Muscle layer of duodenum (tissue), 2 donors: ENCODE results near the gene GNG12.
A peak's percentile ranks its signal among the peaks of the same experiment; 100 is the strongest.

Experiments used
- H3K27ac ChIP-seq: one replicate; pipeline ENCODE4 v1.7.0; 2013; ENCODE audit warnings: mild to moderate bottlenecking, low read length
- H3K27me3 ChIP-seq: one replicate; pipeline ENCODE4 v1.7.0; 2013; ENCODE audit warnings: low read depth, mild to moderate bottlenecking, control low read depth, low read length
- H3K36me3 ChIP-seq, 2 donors: one replicate each; pipeline ENCODE4 v1.7.0; 2013; ENCODE audit warnings: low read length in 2 of 2, control low read depth in 1 of 2, mild to moderate bottlenecking in 1 of 2; ENCODE audit not compliant: insufficient read depth in 2 of 2, control insufficient read depth in 1 of 2
- H3K4me1 ChIP-seq, 2 donors: one replicate each; pipeline ENCODE4 v1.7.0; 2013; ENCODE audit warnings: low read length in 2 of 2, mild to moderate bottlenecking in 2 of 2, control low read depth in 1 of 2, moderate library complexity in 1 of 2; ENCODE audit not compliant: insufficient read depth in 2 of 2, control insufficient read depth in 1 of 2
- H3K4me3 ChIP-seq, 2 donors: one replicate each; pipeline ENCODE4 v1.7.0; 2013; ENCODE audit warnings: low read length in 2 of 2, low read depth in 1 of 2, mild to moderate bottlenecking in 1 of 2
- H3K9me3 ChIP-seq, 2 donors: one replicate each; pipeline ENCODE4 v1.7.0; 2013; ENCODE audit warnings: low read length in 2 of 2, control low read depth in 1 of 2, mild to moderate bottlenecking in 1 of 2; ENCODE audit not compliant: control insufficient read depth in 1 of 2
- donor health status: healthy.

GNG12 gene

GRCh38 chr1:67840449-67840848 is 7.2 kb upstream of the GNG12 start:
- Histone ChIP-seq H3K27me3 (no peaks in the 10 kb centered on the region), H3K4me1 (peaks cover 10 to 27% of the 10 kb centered on the region in 2 donors), H3K4me3 (no peak overlapping the region), H3K27ac (no peak overlapping the region), H3K36me3 (no peaks in the 10 kb centered on the region), H3K9me3 (no peaks in the 10 kb centered on the region)

GRCh38 chr1:67839826-67840225 is 6.6 kb upstream of the GNG12 start:
- Histone ChIP-seq H3K27me3 (no peaks in the 10 kb centered on the region), H3K36me3 (no peaks in the 10 kb centered on the region), H3K4me3 (no peak overlapping the region), H3K27ac (peak overlapping the region; percentile 25), H3K9me3 (no peaks in the 10 kb centered on the region), H3K4me1 (peaks cover 10 to 27% of the 10 kb centered on the region in 2 donors)

- no peak overlapping the region for H3K4me3 ChIP-seq
- no peaks in the 10 kb centered on the region for H3K36me3 ChIP-seq
- H3K4me1 ChIP-seq = peaks cover 10 to 27% of the 10 kb centered on the region in 2 donors
- H3K27me3 ChIP-seq = no peaks in the 10 kb centered on the region
- no peaks in the 10 kb centered on the region for H3K9me3 ChIP-seq
- peak overlapping the region; percentile 42 for H3K27ac ChIP-seq
Measured at GRCh38 chr1:67838180-67838910, 5.1 kb upstream of the GNG12 start.

- Histone ChIP-seq H3K4me3 (no peak overlapping the region), H3K27me3 (no peaks in the 10 kb centered on the region), H3K4me1 (peaks cover 10 to 27% of the 10 kb centered on the region in 2 donors), H3K36me3 (no peaks in the 10 kb centered on the region), H3K9me3 (no peaks in the 10 kb centered on the region), H3K27ac (no peak overlapping the region)
Measured at GRCh38 chr1:67836769-67837168, 3.5 kb upstream of the GNG12 start.

- H3K27me3 ChIP-seq = no peaks in the 10 kb centered on the region
- peaks cover 10 to 27% of the 10 kb centered on the region in 2 donors for H3K4me1 ChIP-seq
- H3K27ac ChIP-seq = no peak overlapping the region
- H3K9me3 ChIP-seq = no peaks in the 10 kb centered on the region
- no peak overlapping the region for H3K4me3 ChIP-seq
- no peaks in the 10 kb centered on the region for H3K36me3 ChIP-seq
Measured at GRCh38 chr1:67835663-67836452, 2.6 kb upstream of the GNG12 start.

GRCh38 chr1:67834246-67834877 is 1.1 kb upstream of the GNG12 start:
- no peaks in the 10 kb centered on the region for H3K36me3 ChIP-seq
- peaks cover 5 to 34% of the 10 kb centered on the region in 2 donors for H3K4me1 ChIP-seq
- H3K9me3 ChIP-seq = no peaks in the 10 kb centered on the region
- H3K4me3 ChIP-seq = peak overlapping the region in 1 of 2 donors; percentile 41
- no peak overlapping the region for H3K27ac ChIP-seq
- H3K27me3 ChIP-seq = no peaks in the 10 kb centered on the region

GRCh38 chr1:67833602-67833940 is 304 bp upstream of the GNG12 start:
- Histone ChIP-seq H3K4me1 (peaks cover 0 to 28% of the 10 kb centered on the region in 2 donors), H3K27me3 (no peaks in the 10 kb centered on the region), H3K9me3 (no peaks in the 10 kb centered on the region), H3K4me3 (peak overlapping the region; percentile 41 to 70), H3K36me3 (no peaks in the 10 kb centered on the region), H3K27ac (peak overlapping the region; percentile 57)

GRCh38 chr1:67831850-67832513 is 1.3 kb downstream of the GNG12 start:
- Histone ChIP-seq H3K36me3 (no peaks in the 10 kb centered on the region), H3K27me3 (no peaks in the 10 kb centered on the region), H3K27ac (peak overlapping the region; percentile 96), H3K9me3 (no peaks in the 10 kb centered on the region), H3K4me1 (peaks cover 0 to 20% of the 10 kb centered on the region in 2 donors), H3K4me3 (peak overlapping the region; percentile 70 to 92)

- Histone ChIP-seq H3K27me3 (no peaks in the 10 kb centered on the region), H3K36me3 (no peaks in the 10 kb centered on the region), H3K4me1 (peaks cover 0 to 20% of the 10 kb centered on the region in 2 donors), H3K9me3 (no peaks in the 10 kb centered on the region), H3K27ac (peak overlapping the region; percentile 96), H3K4me3 (peak overlapping the region; percentile 70 to 92)
Measured at GRCh38 chr1:67830928-67831830, 2.1 kb downstream of the GNG12 start.

- Histone ChIP-seq H3K4me1 (peaks cover 5 to 18% of the 10 kb centered on the region in 2 donors), H3K27me3 (no peaks in the 10 kb centered on the region), H3K27ac (peak overlapping the region; percentile 96), H3K36me3 (no peaks in the 10 kb centered on the region), H3K9me3 (no peaks in the 10 kb centered on the region), H3K4me3 (peak overlapping the region; percentile 70 to 92)
Measured at GRCh38 chr1:67830226-67830625, 3.0 kb downstream of the GNG12 start.
